ENCODE results near the gene RMI1. TPM values are rescaled to one million over a fixed set of nuclear protein-coding genes. Genes with fewer than 3 reads are reported as not detected.

Gene RMI1
- total RNA-seq, 1 donor = 1.9 TPM

GRCh38 chr9:83981126-83981871 is 694 bp downstream of the RMI1 start:
- H3K4me1 ChIP-seq (ENCODE audit: insufficient read depth, low read length) = peaks cover 28% of the 10 kb centered on the region

GRCh38 chr9:83986195-83986594 is 5.6 kb downstream of the RMI1 start:
- Histone ChIP-seq H3K27me3 (ENCODE audit: insufficient read depth, low read length) (no peaks in the 10 kb centered on the region), H3K4me1 (ENCODE audit: insufficient read depth, low read length) (peaks cover 31% of the 10 kb centered on the region), H3K9me3 (ENCODE audit: low read depth, low read length) (no peaks in the 10 kb centered on the region), H3K4me3 (ENCODE audit: low read length) (no peak overlapping the region)

More at GRCh38 chr9:83981126-83981871, 694 bp downstream of the RMI1 start:
- no peaks in the 10 kb centered on the region for H3K9me3 ChIP-seq (ENCODE audit: low read depth, low read length)
- H3K4me3 ChIP-seq (ENCODE audit: low read length) = peak overlapping the region; percentile 96
- H3K27me3 ChIP-seq (ENCODE audit: insufficient read depth, low read length) = no peaks in the 10 kb centered on the region

GRCh38 chr9:83986765-83987401 is 6.3 kb downstream of the RMI1 start:
- no peaks in the 10 kb centered on the region for H3K9me3 ChIP-seq (ENCODE audit: low read depth, low read length)
- no peaks in the 10 kb centered on the region for H3K27me3 ChIP-seq (ENCODE audit: insufficient read depth, low read length)
- peaks cover 24% of the 10 kb centered on the region for H3K4me1 ChIP-seq (ENCODE audit: insufficient read depth, low read length)
- no peak overlapping the region for H3K4me3 ChIP-seq (ENCODE audit: low read length)

GRCh38 chr9:83987402-83987791 is 6.8 kb downstream of the RMI1 start:
- no peaks in the 10 kb centered on the region for H3K9me3 ChIP-seq (ENCODE audit: low read depth, low read length)
- H3K4me1 ChIP-seq (ENCODE audit: insufficient read depth, low read length) = peaks cover 19% of the 10 kb centered on the region
- H3K4me3 ChIP-seq (ENCODE audit: low read length) = no peak overlapping the region
- no peaks in the 10 kb centered on the region for H3K27me3 ChIP-seq (ENCODE audit: insufficient read depth, low read length)

GRCh38 chr9:83988411-83988810 is 7.8 kb downstream of the RMI1 start:
- H3K9me3 ChIP-seq (ENCODE audit: low read depth, low read length) = no peaks in the 10 kb centered on the region
- H3K4me1 ChIP-seq (ENCODE audit: insufficient read depth, low read length) = peaks cover 17% of the 10 kb centered on the region
- no peak overlapping the region for H3K4me3 ChIP-seq (ENCODE audit: low read length)
- H3K27me3 ChIP-seq (ENCODE audit: insufficient read depth, low read length) = no peaks in the 10 kb centered on the region

- no peaks in the 10 kb centered on the region for H3K9me3 ChIP-seq (ENCODE audit: low read depth, low read length)
- H3K4me1 ChIP-seq (ENCODE audit: insufficient read depth, low read length) = peaks cover 10% of the 10 kb centered on the region
- H3K4me3 ChIP-seq (ENCODE audit: low read length) = no peak overlapping the region
- H3K27me3 ChIP-seq (ENCODE audit: insufficient read depth, low read length) = no peaks in the 10 kb centered on the region
Measured at GRCh38 chr9:83991355-83991754, 10.8 kb downstream of the RMI1 start.

- H3K4me3 ChIP-seq (ENCODE audit: low read length) = no peak overlapping the region
- no peaks in the 10 kb centered on the region for H3K27me3 ChIP-seq (ENCODE audit: insufficient read depth, low read length)
- peaks cover 6% of the 10 kb centered on the region for H3K4me1 ChIP-seq (ENCODE audit: insufficient read depth, low read length)
- no peaks in the 10 kb centered on the region for H3K9me3 ChIP-seq (ENCODE audit: low read depth, low read length)
Measured at GRCh38 chr9:83992407-83992806, 11.8 kb downstream of the RMI1 start.

- H3K27me3 ChIP-seq (ENCODE audit: insufficient read depth, low read length) = no peaks in the 10 kb centered on the region
- no peaks in the 10 kb centered on the region for H3K9me3 ChIP-seq (ENCODE audit: low read depth, low read length)
- H3K4me3 ChIP-seq (ENCODE audit: low read length) = no peak overlapping the region
- H3K4me1 ChIP-seq (ENCODE audit: insufficient read depth, low read length) = peaks cover 6% of the 10 kb centered on the region
Measured at GRCh38 chr9:83992901-83993300, 12.3 kb downstream of the RMI1 start.

GRCh38 chr9:83996126-83996525 is 15.5 kb downstream of the RMI1 start:
- H3K4me1 ChIP-seq (ENCODE audit: insufficient read depth, low read length) = peaks cover 3% of the 10 kb centered on the region
- H3K27me3 ChIP-seq (ENCODE audit: insufficient read depth, low read length) = no peaks in the 10 kb centered on the region
- no peaks in the 10 kb centered on the region for H3K9me3 ChIP-seq (ENCODE audit: low read depth, low read length)
- H3K4me3 ChIP-seq (ENCODE audit: low read length) = no peak overlapping the region

- no peaks in the 10 kb centered on the region for H3K9me3 ChIP-seq (ENCODE audit: low read depth, low read length)
- H3K4me3 ChIP-seq (ENCODE audit: low read length) = no peak overlapping the region
Measured at GRCh38 chr9:83999141-83999918, 18.7 kb downstream of the RMI1 start.

GRCh38 chr9:84000186-84000585 is 19.6 kb downstream of the RMI1 start:
- Histone ChIP-seq H3K4me1 (ENCODE audit: insufficient read depth, low read length) (peaks cover 13% of the 10 kb centered on the region), H3K4me3 (ENCODE audit: low read length) (no peak overlapping the region), H3K27me3 (ENCODE audit: insufficient read depth, low read length) (no peaks in the 10 kb centered on the region), H3K9me3 (ENCODE audit: low read depth, low read length) (no peaks in the 10 kb centered on the region)

More at GRCh38 chr9:83999141-83999918, 18.7 kb downstream of the RMI1 start:
- no peaks in the 10 kb centered on the region for H3K27me3 ChIP-seq (ENCODE audit: insufficient read depth, low read length)
- H3K4me1 ChIP-seq (ENCODE audit: insufficient read depth, low read length) = peaks cover 13% of the 10 kb centered on the region

GRCh38 chr9:84001621-84002020 is 21.0 kb downstream of the RMI1 start:
- Histone ChIP-seq H3K4me3 (ENCODE audit: low read length) (no peak overlapping the region), H3K4me1 (ENCODE audit: insufficient read depth, low read length) (peaks cover 13% of the 10 kb centered on the region)

GRCh38 chr9:84002344-84002743 is 21.7 kb downstream of the RMI1 start:
- no peak overlapping the region for H3K4me3 ChIP-seq (ENCODE audit: low read length)
- no peaks in the 10 kb centered on the region for H3K9me3 ChIP-seq (ENCODE audit: low read depth, low read length)
- peaks cover 13% of the 10 kb centered on the region for H3K4me1 ChIP-seq (ENCODE audit: insufficient read depth, low read length)
- no peaks in the 10 kb centered on the region for H3K27me3 ChIP-seq (ENCODE audit: insufficient read depth, low read length)

More at GRCh38 chr9:84001621-84002020, 21.0 kb downstream of the RMI1 start:
- Histone ChIP-seq H3K9me3 (ENCODE audit: low read depth, low read length) (no peaks in the 10 kb centered on the region), H3K27me3 (ENCODE audit: insufficient read depth, low read length) (no peaks in the 10 kb centered on the region)

GRCh38 chr9:84003246-84003645 is 22.6 kb downstream of the RMI1 start:
- H3K4me1 ChIP-seq (ENCODE audit: insufficient read depth, low read length) = peaks cover 13% of the 10 kb centered on the region
- H3K27me3 ChIP-seq (ENCODE audit: insufficient read depth, low read length) = no peaks in the 10 kb centered on the region
- H3K4me3 ChIP-seq (ENCODE audit: low read length) = no peak overlapping the region

GRCh38 chr9:84007662-84008061 is 27.1 kb downstream of the RMI1 start:
- H3K4me3 ChIP-seq (ENCODE audit: low read length) = no peak overlapping the region

More at GRCh38 chr9:84003246-84003645, 22.6 kb downstream of the RMI1 start:
- H3K9me3 ChIP-seq (ENCODE audit: low read depth, low read length) = no peaks in the 10 kb centered on the region

More at GRCh38 chr9:84007662-84008061, 27.1 kb downstream of the RMI1 start:
- Histone ChIP-seq H3K9me3 (ENCODE audit: low read depth, low read length) (no peaks in the 10 kb centered on the region), H3K27me3 (ENCODE audit: insufficient read depth, low read length) (no peaks in the 10 kb centered on the region), H3K4me1 (ENCODE audit: insufficient read depth, low read length) (no peaks in the 10 kb centered on the region)

Data from mononuclear cell (primary cell).